Hair follicular keratinocyte (primary cell): ENCODE data around the gene COL5A3. TPM values are rescaled to one million over a fixed set of nuclear protein-coding genes. Genes with fewer than 3 reads are reported as not detected.

ENCODE experiments used
- total RNA-seq: library from RNA; depleted of rRNA; stranded (reverse); fragments of >200 nt; gene quantifications from 2 replicates; pipeline ENCODE4 v1.2.3, GENCODE V29; 2015

Gene COL5A3
- total RNA-seq = 0.62 and 4.9 TPM in 2 replicates

GRCh38 chr19:10010247-10010691 lies at the start of gene COL5A3:
Gene COL5A3, minus strand, starts transcription at chr19:10010504. Its CDS starts 119 bp downstream, at chr19:10010385.

DNA sequence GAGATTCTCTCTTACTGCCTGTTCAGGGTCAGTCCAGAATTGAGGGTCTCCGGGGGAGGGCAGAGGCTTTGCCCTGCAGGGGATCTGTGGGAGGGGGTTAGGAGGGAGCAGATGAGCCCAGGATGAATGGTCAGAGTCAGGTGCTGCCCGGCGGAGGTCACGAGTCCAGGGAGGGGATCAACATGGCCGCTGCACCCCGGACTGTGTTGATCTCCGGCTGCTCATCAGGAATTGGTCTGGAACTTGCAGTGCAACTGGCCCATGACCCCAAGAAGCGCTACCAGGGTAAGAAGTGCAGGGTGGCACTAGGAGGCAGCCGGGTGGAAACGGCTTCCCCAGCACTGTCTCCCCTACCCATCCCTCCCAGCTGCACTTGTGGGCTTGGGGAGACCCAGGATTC lies 3.0 kb upstream of the COL5A3 start, which contains the start of gene RDH8:
Gene RDH8, plus strand, starts transcription at position 168 of the 400 bp plus-strand sequence. Its CDS starts 15 bp downstream, at position 183.

DNA sequence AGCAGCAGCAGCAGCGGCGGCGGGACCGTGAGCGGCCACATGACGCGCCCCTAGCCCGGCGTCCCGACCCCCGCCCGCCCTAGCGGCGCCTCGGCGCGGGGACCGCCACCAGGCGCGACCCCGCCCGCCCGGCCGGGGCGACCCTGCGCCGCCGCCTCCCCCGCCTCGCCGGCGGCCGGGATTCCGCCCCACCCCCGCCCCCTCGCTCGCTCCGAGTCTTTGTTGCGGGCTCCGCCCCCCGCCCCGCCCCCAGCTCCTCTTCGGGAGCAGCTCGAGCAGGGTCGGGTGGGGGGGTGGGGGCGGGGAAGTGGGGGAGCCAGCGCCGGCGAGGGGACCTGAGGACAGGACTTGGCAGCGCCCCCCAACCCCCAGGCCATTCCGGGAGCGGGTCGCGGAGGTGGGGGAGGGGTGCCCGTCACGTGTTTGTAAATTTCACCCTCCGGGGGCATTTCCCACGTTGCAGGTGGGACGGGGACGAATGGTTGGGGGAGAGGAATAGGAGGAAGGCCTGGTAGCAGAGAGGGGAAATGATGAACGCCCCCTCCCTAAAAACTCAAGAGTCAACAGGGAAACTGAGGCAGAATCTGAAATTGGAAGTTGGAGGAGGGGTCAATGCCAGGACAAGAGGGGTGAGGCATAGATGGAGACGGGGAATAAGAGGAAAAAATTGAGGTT lies 73.8 kb downstream of the COL5A3 start, which contains the start of gene OLFM2:
Gene OLFM2, minus strand, starts transcription at position 190 of the 675 bp plus-strand sequence. Its CDS starts 149 bp downstream, at position 41.

Other genes starting within 250 kb of the COL5A3 start
- gene ZNF846, start 241.8 kb downstream of the COL5A3 start, total RNA-seq = 8.0 and 10.7 TPM in 2 replicates
- gene FBXL12, start 191.4 kb downstream of the COL5A3 start, total RNA-seq = 11.2 and 13.2 TPM in 2 replicates
- gene UBL5, start 182.6 kb downstream of the COL5A3 start, total RNA-seq = 614 and 735 TPM in 2 replicates
- gene PIN1, start 175.2 kb downstream of the COL5A3 start, total RNA-seq = 98.3 and 102 TPM in 2 replicates
- gene OLFM2, start 74.0 kb downstream of the COL5A3 start, total RNA-seq = 3.6 and 4.2 TPM in 2 replicates
- gene RDH8, start 3.0 kb upstream of the COL5A3 start, total RNA-seq = not detected in 2 replicates
- gene SHFL, start 75.8 kb upstream of the COL5A3 start, total RNA-seq = 8.9 and 13.9 TPM in 2 replicates
- not detected in 2 replicates for gene ANGPTL6, start 92.2 kb upstream of the COL5A3 start, total RNA-seq
- 36.6 and 66.4 TPM in 2 replicates for gene PPAN, start 95.9 kb upstream of the COL5A3 start, total RNA-seq
- gene P2RY11, start 101.2 kb upstream of the COL5A3 start, total RNA-seq = 2.7 and 5.5 TPM in 2 replicates
- 233 and 298 TPM in 2 replicates for gene EIF3G, start 109.4 kb upstream of the COL5A3 start, total RNA-seq
- 57.3 and 126 TPM in 2 replicates for gene DNMT1, start 184.4 kb upstream of the COL5A3 start, total RNA-seq
- 4.3 and 6.2 TPM in 2 replicates for gene S1PR2, start 220.8 kb upstream of the COL5A3 start, total RNA-seq
- 103 and 166 TPM in 2 replicates for gene MRPL4, start 241.7 kb upstream of the COL5A3 start, total RNA-seq